ENCODE measurements around the gene RAB3IL1. TPM values are rescaled to one million over a fixed set of nuclear protein-coding genes. Genes with fewer than 3 reads are reported as not detected.

The RAB3IL1 gene
- total RNA-seq, 6 experiments from 2014 or later: 5.3 to 8.8 (median 7.9) TPM

DNA sequence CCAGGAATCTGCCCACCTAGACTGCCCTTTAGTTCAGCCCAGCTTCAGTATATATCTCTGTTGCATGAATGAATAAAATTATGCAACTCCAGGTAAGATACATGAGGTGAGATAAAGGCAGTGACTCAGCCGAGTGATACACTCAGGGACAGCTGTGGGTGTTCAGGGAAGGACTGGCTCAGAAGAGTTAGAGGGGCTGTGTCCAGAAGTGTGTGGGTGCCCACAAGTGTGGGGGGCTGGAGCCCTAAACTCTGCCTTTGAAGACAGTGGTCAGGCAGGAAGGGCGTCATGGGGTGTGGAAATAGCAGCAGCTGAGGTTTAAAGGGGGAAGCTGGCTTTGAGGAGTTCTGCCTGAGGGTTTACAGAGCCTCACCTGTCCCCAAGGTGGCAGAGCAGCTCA lies 41.7 kb upstream of the RAB3IL1 start:
- Mint-ChIP-seq H3K27me3 (ENCODE audit: insufficient read depth) (peaks cover 16% of the 10 kb centered on the region), H3K36me3 (ENCODE audit: low read depth) (peaks cover 17% of the 10 kb centered on the region), H3K27ac (no peak overlapping the region), H3K9me3 (no peaks in the 10 kb centered on the region), H3K4me3 (no peak overlapping the region), H3K4me1 (ENCODE audit: low read depth) (peaks cover 40% of the 10 kb centered on the region)
- DNase-seq: no peak
- TF ChIP-seq, protein P1, sequence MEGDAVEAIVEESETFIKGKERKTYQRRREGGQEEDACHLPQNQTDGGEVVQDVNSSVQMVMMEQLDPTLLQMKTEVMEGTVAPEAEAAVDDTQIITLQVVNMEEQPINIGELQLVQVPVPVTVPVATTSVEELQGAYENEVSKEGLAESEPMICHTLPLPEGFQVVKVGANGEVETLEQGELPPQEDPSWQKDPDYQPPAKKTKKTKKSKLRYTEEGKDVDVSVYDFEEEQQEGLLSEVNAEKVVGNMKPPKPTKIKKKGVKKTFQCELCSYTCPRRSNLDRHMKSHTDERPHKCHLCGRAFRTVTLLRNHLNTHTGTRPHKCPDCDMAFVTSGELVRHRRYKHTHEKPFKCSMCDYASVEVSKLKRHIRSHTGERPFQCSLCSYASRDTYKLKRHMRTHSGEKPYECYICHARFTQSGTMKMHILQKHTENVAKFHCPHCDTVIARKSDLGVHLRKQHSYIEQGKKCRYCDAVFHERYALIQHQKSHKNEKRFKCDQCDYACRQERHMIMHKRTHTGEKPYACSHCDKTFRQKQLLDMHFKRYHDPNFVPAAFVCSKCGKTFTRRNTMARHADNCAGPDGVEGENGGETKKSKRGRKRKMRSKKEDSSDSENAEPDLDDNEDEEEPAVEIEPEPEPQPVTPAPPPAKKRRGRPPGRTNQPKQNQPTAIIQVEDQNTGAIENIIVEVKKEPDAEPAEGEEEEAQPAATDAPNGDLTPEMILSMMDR (IDR thresholded peaks at IDR 0.05): no peak

DNA sequence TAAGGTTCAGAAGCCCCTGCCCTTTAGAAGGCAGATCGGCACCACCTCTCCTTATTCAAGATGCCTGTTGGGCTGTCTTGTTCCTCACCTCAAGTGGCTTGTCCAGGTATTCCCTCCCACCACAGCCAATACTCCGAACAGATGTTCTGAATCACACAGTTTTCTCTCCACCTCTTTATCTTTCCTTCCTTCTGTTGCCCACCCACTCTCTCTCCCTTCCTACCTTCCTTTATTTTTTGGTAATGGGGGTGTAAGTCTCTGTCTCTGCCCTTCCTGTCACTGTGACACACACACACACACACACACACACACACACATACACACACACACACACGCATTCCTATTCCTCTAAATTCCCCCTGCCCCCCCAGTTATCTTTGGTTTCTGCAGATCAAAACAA lies 41.2 kb upstream of the RAB3IL1 start:
- Mint-ChIP-seq H3K36me3 (ENCODE audit: low read depth) (peaks cover 12% of the 10 kb centered on the region), H3K4me1 (ENCODE audit: low read depth) (peaks cover 37% of the 10 kb centered on the region), H3K27me3 (ENCODE audit: insufficient read depth) (peaks cover 14% of the 10 kb centered on the region), H3K4me3 (no peak overlapping the region), H3K9me3 (no peaks in the 10 kb centered on the region), H3K27ac (no peak overlapping the region; the same call in 1 of the 2 replicates)
- TF ChIP-seq, protein P1 (IDR thresholded peaks at IDR 0.05): no peak
- no peak for DNase-seq

DNA sequence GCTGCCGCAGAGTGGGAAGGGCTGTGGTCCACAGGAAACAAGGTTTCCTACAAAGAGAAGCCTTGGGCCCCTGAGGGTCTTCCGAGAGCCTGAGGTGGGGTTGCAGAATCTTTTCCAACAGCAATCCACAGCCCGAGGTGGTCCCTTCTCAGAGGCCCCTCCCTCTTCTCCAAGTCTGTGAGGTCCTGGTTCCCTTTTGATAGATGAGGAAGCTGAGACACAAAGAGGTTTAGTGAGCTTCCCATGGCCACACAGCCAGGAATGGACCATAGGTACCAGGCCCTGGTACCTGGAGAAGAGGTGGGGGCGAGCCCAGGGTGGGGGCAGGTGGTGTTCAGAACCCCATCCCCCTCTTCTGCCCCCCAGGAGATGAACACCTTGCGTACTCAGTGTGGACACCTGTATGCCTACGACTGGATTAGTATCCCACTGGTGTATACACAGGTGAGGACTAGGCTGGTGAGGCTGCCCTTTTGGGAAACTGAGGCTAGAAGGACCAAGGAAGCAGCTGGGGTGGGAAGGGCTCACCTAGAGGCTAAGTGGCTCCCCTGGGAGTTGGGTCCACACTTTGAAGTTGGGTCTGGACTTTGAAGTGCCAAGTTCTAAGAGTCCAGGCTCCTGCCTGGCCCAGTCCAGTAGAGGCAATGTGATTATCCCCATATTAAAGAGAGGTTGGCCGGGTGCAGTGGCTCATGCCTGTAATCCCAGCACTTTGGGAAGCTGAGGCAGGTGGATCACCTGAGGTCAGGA lies 39.8 kb upstream of the RAB3IL1 start:
- DNase-seq: no peak
- Mint-ChIP-seq H3K4me1 (ENCODE audit: low read depth) (peaks cover 23% of the 10 kb centered on the region), H3K27me3 (ENCODE audit: insufficient read depth) (peaks cover 9% of the 10 kb centered on the region), H3K36me3 (ENCODE audit: low read depth) (no peaks in the 10 kb centered on the region), H3K9me3 (no peaks in the 10 kb centered on the region), H3K27ac (no peak overlapping the region), H3K4me3 (no peak overlapping the region)
- TF ChIP-seq, protein P1 (IDR thresholded peaks at IDR 0.05): no peak

DNA sequence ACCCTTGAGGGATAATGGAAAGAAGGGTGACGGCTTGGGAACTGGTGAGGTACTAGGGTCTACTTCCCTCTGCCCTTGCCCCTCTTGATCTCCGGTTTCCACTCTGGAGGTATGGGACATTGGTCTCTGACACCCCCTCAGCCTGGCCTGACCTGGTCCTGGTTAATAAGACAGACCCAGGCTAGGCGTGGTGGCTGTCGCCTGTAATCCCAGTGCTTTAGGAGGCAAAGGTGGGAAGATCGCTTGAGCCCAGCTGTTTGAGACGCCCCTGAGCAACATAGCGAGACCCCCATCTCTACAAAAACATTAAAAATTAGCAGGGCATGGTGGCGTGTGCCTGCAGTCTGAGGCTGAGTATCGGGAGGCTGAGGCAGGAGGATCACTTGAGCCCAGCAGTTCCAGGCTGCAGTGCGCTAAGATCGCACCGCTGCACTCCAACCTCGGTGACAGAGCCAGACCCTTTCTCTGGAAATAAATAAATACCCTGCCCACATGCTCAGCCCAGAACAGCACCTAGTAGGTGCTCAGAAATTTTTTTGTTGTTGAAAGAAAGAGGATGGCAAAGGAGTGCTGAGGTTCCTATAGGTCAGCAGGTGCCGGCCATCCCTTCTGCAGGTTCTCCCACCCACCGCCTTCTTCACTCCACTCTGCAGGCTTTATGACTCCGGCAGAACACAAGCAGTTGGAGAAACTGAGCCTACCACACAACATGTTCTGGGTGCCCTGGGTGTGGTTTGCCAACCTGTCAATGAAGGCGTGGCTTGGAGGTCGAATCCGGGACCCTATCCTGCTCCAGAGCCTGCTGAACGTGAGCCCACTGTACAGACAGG lies 39.0 kb upstream of the RAB3IL1 start:
- H3K27ac Mint-ChIP-seq: no peak overlapping the region
- H3K9me3 Mint-ChIP-seq: no peaks in the 10 kb centered on the region
- no peaks in the 10 kb centered on the region for H3K36me3 Mint-ChIP-seq (ENCODE audit: low read depth)
- no peak for DNase-seq
- peak overlapping the region; percentile 47; the same call in 1 of the 2 replicates for H3K4me3 Mint-ChIP-seq
- peaks cover 3% of the 10 kb centered on the region; the same call in 1 of the 2 replicates for H3K27me3 Mint-ChIP-seq (ENCODE audit: insufficient read depth)
- TF ChIP-seq, protein P1 (IDR thresholded peaks at IDR 0.05): no peak
- peaks cover 16% of the 10 kb centered on the region for H3K4me1 Mint-ChIP-seq (ENCODE audit: low read depth)

DNA sequence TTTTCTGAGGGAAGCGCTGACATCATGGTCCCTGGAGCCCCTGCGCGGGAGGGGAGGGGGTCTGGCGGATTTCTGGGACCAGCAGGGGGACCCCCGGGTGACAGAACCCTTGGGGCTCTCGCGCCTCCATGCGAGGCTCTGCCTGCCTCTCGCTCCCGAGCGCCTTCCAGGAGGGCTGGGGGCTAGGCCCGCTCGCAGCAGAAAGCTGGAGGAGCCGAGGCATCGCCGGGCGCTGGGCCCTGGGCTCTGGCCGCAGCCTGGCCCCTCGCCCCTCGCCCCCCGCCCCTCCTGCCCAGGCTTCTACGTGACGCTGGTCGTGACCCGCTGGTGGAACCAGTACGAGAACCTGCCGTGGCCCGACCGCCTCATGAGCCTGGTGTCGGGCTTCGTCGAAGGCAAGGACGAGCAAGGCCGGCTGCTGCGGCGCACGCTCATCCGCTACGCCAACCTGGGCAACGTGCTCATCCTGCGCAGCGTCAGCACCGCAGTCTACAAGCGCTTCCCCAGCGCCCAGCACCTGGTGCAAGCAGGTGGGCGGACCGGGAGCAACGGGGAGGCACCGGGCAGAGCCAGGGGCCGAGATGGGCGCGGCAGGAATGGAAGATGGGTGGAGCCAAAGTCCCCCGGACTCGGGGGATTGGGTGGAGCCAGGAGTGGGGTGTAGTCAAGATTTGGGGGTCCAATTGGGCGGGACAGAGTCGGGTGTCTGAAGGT lies 38.2 kb upstream of the RAB3IL1 start:
- Mint-ChIP-seq H3K27me3 (ENCODE audit: insufficient read depth) (peaks cover 3% of the 10 kb centered on the region; the same call in 1 of the 2 replicates), H3K36me3 (ENCODE audit: low read depth) (no peaks in the 10 kb centered on the region), H3K4me1 (ENCODE audit: low read depth) (peaks cover 13% of the 10 kb centered on the region), H3K9me3 (no peaks in the 10 kb centered on the region), H3K27ac (peak overlapping the region; percentile 88; the same call in 1 of the 2 replicates), H3K4me3 (peak overlapping the region; percentile 71)
- TF ChIP-seq, protein P1 (IDR thresholded peaks at IDR 0.05): no peak; the same call in 1 of the 2 replicates
- no peak for DNase-seq
